Measurements from ENCODE around the gene KCNN1.

- TF ChIP-seq CTCF (IDR thresholded peaks at IDR 0.05; ENCODE audit: low read depth, low read length) (no peak), MAX (IDR thresholded peaks at IDR 0.05; ENCODE audit: low read depth, low read length) (no peak), POLR2A (IDR thresholded peaks at IDR 0.05; ENCODE audit: extremely low read depth, insufficient read length) (no peak), MYC (IDR thresholded peaks at IDR 0.05; ENCODE audit: low read depth, low read length) (no peak)
These were observed 16.4 kb upstream of the KCNN1 start for GRCh38 chr19:17950310-17951156.

Measured in NB4 (cell line).